Activated T-helper 1 cell treated with Interleukin-2 at 50 U/mL for 16 hours (primary cell): Measurements from ENCODE around the gene NDUFV1.
"Not testable (repeated sequence)": the region's sequence is repeated elsewhere in the genome, so short reads cannot be mapped to it uniquely, and the experiment has no call there.

Experiments
- DNase-seq: peaks from one replicate; pipeline ENCODE4 v3.0.0-alpha.2; 2020; ENCODE audit warnings: low read depth

The NDUFV1 gene

DNA sequence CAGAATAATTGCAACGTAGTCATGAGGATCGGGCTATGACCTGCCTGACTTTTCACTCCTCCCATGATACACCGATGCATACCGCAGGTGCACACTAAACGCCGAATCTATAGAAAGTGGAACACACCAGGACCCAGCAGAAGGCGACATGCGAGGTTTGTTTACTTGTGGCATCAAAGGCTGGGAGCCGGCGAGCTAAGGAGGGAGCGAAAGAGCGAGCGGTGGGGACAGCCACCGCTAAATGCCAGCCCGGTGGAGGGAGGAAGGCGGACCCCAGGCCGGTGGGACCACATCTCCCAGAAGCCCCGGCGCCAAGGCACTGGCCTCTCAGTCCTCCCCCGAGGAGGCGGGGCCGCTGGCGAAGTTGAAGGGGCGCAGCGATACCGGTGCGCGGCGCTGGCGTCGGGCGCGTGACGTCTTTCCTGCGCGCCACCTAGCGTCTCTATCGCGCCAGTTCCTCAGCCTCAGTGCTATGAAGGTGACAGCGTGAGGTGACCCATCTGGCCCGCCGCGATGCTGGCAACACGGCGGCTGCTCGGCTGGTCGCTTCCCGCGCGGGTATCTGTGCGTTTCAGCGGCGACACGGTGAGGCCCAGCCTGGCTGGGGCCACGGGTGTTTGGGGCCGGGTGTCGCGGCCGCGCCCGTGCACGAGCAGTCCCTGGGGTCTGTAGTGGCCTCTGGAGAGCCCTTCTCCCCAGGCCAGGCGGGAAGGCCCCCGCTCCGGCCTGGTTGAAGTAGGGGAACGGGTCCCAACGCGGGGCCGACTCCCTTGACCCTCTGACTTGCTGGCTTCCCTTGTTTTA is at the start of gene NDUFV1:
NDUFV1 (plus strand) TSS at position 445 of the 804 bp plus-strand sequence; CDS start at position 514, 69 bp downstream.
- peak; percentile 92 for DNase-seq

DNA sequence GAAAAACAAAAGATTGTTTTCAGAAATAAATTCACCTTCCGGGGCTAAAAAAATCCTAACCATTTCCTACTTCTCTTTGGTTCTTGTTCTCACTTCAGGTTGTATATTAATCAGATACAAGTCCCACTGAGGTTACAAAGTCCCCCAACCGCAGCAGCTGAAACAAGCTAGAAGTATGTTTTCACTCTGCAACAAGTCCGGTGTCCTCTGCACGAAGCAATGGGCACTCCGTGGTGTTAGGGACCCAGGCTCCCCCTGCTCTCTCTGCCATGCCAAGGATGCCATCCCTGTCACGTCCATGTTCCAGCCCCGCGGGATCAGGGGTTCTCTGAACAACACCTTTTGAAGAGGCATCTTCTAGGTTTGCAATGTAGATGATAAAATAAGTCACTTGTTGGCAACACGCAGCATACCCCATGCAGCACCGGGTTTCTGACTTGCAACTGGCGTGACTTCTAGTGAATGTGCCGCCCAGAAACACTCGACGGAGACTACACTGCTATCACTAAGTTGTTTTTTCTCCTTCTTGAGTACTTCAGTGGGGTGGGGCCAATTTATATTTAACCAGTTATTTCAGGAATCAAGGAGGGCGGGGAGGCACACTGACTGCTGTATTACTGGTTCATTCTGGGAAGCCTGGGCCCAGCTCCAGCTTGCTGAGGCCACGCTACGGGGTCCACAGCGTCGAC is 48.5 kb upstream of the NDUFV1 start:
- DNase-seq = no peak

DNA sequence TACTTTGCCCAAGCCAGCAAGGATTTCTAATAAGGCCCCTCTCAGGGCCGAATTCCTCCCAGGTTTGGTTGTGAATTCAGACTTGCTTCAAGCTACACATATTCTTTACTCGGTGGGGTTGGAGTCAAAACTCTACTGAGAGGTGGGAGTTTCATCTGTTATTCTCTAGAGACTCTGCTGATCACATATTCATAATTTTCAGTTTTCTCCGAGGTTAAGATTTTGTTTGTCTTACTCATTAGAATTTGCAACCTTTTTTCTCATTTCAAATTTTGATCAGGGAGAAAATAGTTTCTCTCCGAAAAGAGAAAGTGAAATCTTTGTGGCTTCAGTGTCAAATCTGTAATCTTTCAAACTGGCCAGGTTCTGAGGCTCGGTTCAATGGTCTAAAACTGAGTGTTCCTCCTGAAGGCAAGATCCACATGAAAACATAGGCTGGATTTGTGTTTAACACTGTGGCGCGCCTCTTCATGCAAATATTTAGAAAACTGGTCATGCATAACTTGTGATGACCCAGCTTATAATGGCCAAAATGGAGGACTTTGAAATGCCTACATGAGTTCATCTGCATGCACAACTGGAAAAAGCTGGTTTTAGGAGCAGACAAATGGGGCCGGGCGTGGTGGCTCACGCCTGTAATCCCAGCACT is 44.6 kb upstream of the NDUFV1 start:
- no peak for DNase-seq

DNA sequence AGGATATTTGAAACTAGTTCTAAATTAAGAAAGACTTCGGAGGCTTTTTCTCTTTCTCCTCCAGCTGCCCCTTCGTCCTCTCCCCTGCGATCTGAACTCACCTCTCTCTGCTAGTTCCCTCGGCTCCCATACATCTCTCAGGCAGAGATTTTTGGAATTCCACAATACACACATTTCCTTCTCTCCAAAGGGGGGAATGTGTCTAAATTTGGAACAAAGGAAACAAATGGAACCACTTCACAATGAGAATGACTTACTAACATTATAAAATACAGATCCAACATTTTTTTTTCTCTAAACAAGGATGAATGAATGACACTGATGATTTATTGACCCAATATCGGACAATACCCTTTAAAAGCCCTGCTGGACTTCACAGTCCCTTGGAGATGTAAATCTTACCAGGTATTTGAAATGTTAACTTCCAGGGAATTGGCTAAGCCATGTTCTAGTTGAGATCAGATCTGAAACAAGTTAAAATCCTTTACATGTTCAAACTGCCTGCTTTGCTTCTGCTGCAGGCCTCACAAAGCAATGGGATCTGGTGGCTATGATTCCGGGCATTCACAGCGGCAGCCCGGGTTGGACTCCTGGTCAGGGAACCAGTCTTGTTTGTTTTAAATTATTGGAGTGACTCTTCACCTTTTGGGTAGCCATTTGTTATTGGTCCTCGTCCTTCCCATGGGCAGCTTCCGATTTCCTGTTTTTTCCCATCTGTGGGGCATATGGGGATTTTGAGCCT is 43.6 kb upstream of the NDUFV1 start:
- no peak for DNase-seq

DNA sequence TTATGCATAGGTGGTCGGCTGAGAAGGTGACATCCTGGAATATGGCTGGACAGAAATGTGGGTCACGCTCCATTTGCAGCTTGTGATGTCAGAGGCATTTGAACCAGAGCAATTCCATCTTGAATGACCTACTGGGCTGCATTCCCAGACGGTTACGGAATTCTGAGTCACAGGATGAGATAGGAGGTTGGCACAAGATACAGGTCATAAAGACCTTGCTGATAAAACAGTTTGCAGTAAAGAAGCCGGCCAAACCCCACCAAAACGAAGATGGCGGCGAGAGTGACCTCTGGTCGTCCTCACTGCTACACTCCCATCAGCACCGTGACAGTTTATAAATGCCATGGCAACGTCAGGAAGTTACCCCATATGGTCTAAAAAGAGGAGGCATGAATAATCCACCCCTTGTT is 43.0 kb upstream of the NDUFV1 start:
- not testable (repeated sequence) for DNase-seq

DNA sequence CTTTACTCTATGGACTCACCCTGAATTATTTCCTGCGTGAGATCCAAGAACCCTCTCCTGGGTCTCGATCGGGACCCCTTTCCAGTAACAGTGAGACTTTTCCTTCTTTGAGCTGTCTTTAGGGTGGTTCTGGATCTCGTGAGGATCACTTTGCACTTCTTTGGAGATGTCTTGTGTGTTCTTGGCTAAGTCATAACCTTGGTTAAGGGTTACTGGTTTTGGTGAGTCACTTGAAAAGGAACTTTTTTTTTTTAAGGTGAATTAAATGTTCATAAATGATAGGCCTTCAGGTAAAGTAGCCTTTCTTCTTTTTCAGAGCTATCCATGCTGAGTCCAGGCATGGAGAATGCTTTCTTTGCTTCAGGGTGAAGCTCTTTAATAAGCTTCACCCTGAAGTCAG is 42.5 kb upstream of the NDUFV1 start:
- no peak for DNase-seq

DNA sequence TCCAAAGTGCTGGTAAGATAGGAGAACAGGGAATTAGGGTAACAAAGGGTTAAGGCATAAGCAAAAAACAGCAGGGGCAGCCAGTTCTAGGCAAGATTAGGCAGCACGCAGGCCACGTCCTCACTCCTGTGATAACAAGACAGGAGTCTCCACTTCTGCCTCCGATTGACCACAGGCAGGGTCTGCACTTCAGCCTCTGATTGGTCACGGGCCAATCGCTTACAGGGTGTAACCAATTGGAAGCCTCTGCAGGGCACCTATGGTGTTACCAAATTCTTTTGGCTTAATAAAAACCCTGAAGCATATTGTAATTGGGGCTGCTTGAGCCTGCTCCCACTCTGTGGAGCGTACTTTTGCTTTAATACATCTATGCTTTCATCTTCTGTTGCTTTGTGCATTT is 35.3 kb upstream of the NDUFV1 start:
- no peak for DNase-seq

DNA sequence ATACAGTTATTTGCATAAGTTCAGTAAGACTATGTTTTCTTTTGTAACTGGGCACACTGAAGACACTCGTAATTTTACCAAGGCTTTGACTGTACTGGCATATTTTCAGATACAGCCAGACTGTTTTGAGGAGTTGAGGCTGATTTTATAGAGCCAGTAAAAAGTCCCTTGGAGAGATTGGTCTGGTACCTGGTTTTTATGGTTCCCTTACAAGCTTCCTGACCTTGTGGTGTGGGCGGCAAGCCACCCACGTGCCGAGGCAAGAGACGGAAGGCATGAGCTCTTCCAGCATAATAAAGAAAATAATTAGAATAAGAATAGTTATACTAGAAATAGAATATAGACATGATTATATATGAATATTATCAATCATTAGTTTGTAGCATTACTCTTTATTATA is 34.4 kb upstream of the NDUFV1 start:
- DNase-seq = no peak

DNA sequence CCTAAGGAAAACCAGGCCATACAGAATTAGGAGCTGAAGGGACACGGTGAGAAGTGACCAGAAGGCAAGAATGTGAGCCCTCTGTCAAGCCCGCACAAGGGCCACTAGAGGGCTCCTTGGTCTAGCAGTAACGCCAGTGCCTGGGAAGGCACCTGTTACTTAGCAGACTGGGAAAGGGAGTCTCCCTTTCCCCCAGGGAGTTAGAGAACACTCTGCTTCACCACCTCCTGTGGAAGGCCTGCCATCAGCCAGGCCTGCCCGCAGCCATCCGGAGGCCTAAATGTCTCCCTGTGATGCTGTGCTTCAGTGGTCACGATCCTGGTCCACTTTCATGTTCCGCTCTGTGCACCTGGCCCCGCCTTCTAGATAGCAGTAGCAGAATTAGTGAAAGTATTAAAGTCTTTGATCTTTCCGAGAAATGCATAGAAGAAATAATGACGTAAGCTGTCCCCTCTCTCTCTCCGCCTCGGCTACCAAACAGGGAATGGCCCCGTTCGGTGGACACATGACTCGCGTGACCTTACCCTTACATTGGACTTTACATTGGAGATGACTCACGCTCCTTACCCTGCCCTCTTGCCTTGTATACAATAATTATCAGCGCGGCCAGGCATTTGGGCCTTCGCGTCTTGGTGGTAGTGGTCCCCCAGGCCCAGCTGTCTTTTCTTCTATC is 33.9 kb upstream of the NDUFV1 start:
- DNase-seq = no peak

DNA sequence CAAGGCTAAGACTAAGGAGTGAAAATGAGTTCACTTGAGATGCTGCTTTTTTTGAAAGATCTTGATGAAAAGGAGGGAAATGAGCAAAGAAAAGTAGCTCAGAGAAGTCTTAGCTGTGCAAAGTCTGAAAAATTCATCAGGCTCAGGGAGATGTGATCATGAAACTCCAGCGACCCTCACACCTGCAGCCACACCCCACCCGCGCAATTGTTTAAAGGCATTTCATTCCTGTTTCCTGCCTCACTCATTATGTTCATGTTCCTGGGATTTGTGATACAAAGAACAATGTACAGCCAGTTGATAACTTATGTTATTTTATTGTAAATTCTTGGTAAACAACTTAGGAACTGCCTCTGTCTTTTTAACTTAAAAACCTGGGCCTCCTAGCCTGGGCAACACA is 31.8 kb upstream of the NDUFV1 start:
- no peak for DNase-seq

DNA sequence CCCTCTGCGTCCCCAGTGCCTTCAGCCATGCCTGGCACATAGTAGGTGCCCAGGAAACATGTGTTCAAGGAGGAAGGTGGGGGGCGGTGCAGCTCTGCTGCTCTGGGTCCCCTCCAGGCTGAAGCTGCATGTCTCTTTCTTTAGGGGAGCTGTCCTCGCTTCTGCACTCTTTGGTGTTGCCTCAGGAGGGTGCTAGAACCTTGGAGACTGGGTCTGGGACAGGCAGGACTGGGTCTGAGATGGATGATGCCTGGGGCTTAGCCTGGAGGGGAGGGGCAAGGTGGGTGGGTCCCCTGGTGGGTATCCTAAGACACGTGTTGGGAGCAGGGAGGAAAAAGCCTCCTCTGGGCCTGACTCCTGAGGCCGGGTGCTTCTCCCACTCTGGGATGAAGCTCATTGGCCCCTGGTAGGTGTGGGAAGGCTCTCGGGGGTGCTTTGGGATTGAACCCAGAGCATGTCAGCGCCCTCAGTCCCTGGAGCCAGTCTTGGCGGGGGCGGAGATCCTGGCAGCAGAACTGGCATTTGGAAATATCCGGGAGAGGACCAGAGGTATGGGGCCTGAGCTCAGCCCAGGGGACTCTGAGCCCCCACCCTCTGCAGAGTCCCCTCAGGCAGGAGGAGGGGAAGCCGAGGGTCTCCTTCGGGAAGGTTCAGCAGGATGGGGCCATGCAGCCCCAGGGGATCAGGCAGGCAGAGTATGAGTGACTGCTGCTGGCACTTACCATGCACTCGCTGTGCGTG is 29.8 kb upstream of the NDUFV1 start:
- no peak for DNase-seq

DNA sequence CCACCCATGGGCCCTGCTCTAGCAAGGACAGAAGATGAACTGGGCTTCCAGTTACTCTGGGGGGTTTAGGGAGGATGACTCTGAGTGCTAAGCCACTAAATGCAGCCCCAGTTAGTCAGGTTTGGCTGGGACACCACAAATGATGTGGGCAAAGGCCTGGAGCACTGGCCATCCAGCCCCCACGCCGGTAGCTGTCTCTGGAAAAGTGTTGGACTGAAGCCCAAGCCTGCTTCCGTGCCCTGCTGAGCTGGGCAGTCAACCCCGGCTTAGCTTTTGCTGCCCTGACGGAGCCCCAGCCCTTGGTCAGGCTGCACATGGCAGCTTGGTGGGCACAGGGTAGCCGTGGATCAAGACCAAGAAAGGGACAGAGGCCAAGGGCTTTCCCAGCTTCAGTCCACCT is 28.8 kb upstream of the NDUFV1 start:
- no peak for DNase-seq

DNA sequence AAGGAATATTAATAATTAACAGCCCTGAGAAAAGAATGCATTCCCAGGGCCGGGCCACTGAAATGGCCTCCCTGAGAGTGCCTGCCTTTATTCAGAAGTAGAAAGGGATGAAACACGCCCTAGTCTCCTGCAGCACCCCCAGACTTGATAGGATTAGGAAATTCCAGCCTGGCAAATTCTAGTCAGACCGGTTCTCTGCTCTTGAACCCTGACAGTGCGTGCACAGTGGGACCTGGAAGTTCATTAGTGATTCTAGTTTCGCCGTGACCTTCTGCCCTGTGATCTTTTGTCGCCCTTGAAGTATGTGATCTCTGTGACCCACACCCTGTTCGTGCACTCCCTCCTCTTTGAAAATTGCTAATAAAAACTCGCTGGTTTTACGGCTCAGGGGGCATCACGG is 25.3 kb upstream of the NDUFV1 start:
- no peak for DNase-seq

DNA sequence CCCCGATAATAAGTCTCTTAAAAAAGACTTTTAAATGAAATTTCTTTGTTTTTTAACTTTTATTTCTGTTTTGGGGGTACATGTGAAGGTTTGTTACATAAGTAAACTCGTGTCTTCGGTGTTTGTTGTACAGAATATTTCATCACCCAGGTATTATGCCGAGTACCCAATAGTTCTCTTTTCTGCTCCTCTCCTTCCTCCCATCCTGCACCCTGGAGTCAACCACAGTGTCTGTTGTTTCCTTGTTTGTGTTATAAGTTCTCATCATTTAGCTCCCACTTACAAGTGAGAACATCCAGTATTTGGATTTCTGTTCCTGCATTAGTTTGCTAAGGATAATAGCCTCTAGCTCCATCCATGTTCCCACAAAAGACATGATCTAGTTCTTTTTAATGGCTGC is 24.7 kb upstream of the NDUFV1 start:
- DNase-seq = no peak

DNA sequence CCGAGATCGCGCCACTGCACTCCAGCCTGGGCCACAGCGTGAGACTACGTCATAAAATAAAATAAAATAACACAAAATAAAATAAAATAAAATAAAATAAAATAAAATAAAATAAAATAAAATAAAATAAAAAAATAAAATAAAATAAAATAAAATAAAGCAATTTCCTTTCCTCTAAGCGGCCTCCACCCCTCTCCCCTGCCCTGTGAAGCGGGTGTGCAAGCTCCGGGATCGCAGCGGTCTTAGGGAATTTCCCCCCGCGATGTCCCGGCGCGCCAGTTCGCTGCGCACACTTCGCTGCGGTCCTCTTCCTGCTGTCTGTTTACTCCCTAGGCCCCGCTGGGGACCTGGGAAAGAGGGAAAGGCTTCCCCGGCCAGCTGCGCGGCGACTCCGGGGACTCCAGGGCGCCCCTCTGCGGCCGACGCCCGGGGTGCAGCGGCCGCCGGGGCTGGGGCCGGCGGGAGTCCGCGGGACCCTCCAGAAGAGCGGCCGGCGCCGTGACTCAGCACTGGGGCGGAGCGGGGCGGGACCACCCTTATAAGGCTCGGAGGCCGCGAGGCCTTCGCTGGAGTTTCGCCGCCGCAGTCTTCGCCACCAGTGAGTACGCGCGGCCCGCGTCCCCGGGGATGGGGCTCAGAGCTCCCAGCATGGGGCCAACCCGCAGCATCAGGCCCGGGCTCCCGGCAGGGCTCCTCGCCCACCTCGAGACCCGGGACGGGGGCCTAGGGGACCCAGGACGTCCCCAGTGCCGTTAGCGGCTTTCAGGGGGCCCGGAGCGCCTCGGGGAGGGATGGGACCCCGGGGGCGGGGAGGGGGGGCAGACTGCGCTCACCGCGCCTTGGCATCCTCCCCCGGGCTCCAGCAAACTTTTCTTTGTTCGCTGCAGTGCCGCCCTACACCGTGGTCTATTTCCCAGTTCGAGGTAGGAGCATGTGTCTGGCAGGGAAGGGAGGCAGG is 23.2 kb upstream of the NDUFV1 start, which contains the start of gene GSTP1:
GSTP1 (plus strand) TSS at position 566 of the 958 bp plus-strand sequence; CDS start at position 598, 32 bp downstream.
- peak; percentile 63 for DNase-seq

DNA sequence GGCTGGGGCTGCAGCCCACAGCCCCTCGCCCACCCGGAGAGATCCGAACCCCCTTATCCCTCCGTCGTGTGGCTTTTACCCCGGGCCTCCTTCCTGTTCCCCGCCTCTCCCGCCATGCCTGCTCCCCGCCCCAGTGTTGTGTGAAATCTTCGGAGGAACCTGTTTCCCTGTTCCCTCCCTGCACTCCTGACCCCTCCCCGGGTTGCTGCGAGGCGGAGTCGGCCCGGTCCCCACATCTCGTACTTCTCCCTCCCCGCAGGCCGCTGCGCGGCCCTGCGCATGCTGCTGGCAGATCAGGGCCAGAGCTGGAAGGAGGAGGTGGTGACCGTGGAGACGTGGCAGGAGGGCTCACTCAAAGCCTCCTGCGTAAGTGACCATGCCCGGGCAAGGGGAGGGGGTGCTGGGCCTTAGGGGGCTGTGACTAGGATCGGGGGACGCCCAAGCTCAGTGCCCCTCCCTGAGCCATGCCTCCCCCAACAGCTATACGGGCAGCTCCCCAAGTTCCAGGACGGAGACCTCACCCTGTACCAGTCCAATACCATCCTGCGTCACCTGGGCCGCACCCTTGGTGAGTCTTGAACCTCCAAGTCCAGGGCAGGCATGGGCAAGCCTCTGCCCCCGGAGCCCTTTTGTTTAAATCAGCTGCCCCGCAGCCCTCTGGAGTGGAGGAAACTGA is 22.4 kb upstream of the NDUFV1 start:
- no peak for DNase-seq

DNA sequence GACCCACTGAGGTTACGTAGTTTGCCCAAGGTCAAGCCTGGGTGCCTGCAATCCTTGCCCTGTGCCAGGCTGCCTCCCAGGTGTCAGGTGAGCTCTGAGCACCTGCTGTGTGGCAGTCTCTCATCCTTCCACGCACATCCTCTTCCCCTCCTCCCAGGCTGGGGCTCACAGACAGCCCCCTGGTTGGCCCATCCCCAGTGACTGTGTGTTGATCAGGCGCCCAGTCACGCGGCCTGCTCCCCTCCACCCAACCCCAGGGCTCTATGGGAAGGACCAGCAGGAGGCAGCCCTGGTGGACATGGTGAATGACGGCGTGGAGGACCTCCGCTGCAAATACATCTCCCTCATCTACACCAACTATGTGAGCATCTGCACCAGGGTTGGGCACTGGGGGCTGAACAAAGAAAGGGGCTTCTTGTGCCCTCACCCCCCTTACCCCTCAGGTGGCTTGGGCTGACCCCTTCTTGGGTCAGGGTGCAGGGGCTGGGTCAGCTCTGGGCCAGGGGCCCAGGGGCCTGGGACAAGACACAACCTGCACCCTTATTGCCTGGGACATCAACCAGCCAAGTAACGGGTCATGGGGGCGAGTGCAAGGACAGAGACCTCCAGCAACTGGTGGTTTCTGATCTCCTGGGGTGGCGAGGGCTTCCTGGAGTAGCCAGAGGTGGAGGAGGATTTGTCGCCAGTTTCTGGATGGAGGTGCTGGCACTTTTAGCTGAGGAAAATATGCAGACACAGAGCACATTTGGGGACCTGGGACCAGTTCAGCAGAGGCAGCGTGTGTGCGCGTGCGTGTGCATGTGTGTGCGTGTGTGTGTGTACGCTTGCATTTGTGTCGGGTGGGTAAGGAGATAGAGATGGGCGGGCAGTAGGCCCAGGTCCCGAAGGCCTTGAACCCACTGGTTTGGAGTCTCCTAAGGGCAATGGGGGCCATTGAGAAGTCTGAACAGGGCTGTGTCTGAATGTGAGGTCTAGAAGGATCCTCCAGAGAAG is 21.6 kb upstream of the NDUFV1 start:
- no peak for DNase-seq

DNA sequence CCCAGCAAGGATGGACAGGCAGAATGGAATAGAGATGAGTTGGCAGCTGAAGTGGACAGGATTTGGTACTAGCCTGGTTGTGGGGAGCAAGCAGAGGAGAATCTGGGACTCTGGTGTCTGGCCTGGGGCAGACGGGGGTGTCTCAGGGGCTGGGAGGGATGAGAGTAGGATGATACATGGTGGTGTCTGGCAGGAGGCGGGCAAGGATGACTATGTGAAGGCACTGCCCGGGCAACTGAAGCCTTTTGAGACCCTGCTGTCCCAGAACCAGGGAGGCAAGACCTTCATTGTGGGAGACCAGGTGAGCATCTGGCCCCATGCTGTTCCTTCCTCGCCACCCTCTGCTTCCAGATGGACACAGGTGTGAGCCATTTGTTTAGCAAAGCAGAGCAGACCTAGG is 20.8 kb upstream of the NDUFV1 start:
- DNase-seq = no peak
